WTC11 (cell line): Measurements from ENCODE around the gene RGS9. TPM values are rescaled to one million over a fixed set of nuclear protein-coding genes. Genes with fewer than 3 reads are reported as not detected.

Experiments
- ATAC-seq: fragments of 200-7000 bp; cut with Tn5 transposase; 2 replicates; pipeline ENCODE4 v1.10.0; 2021; ENCODE audit warnings: mild to moderate bottlenecking, moderate library complexity
- CTCF ChIA-PET: fragments of 300-600 bp; sonication (Branson Sonifier 250); formaldehyde crosslinking; loops from one replicate; lab custom pipeline; 2021; ENCODE audit warnings: antibody characterized with exemption; lab: Charles Lee
- POLR2A ChIA-PET: fragments of 350-600 bp; sonication (Branson Sonifier 250); formaldehyde crosslinking; loops from one replicate; lab custom pipeline; 2021; ENCODE audit warnings: antibody characterized with exemption; lab: Charles Lee
- DNase-seq: peaks from one replicate; pipeline ENCODE4 v3.0.0; 2021; ENCODE audit warnings: low spot score
- H3K27ac Mint-ChIP-seq: 2 replicates; pipeline ENCODE4 v1.8.0; 2021; ENCODE audit warnings: mixed read lengths
- H3K27me3 Mint-ChIP-seq: 2 replicates; pipeline ENCODE4 v1.8.0; 2021; ENCODE audit warnings: low read depth, mild to moderate bottlenecking, moderate library complexity, mixed read lengths
- H3K36me3 Mint-ChIP-seq: 2 replicates; pipeline ENCODE4 v1.8.0; 2021; ENCODE audit warnings: mixed read lengths
- H3K4me1 Mint-ChIP-seq: 2 replicates; pipeline ENCODE4 v1.8.0; 2022; ENCODE audit warnings: mixed read lengths
- H3K4me3 Mint-ChIP-seq: 2 replicates; pipeline ENCODE4 v1.8.0; 2021; ENCODE audit warnings: mild to moderate bottlenecking, moderate library complexity, mixed read lengths
- H3K9me3 Mint-ChIP-seq: 2 replicates; pipeline ENCODE4 v1.8.0; 2021; ENCODE audit warnings: mixed read lengths
- CBFB ChIP-seq: sonication (generic); formaldehyde crosslinking; IDR thresholded peaks from 2 replicates; pipeline ENCODE4 v1.8.1; 2022; ENCODE audit warnings: mild to moderate bottlenecking, low read depth, missing genetic modification reagents
- GRHL2 ChIP-seq: fragments of 250-450 bp; sonication (Bioruptor Pico); IDR thresholded peaks from 2 replicates; pipeline ENCODE4 v1.8.0; 2022; ENCODE audit warnings: mild to moderate bottlenecking, moderate library complexity; ENCODE audit not compliant: insufficient replicate concordance, severe bottlenecking
- KAT7 ChIP-seq: sonication (generic); formaldehyde crosslinking; IDR thresholded peaks from 2 replicates; pipeline ENCODE4 v1.8.1; 2023; ENCODE audit warnings: missing genetic modification reagents, mild to moderate bottlenecking, borderline replicate concordance
- NFATC4 ChIP-seq: fragments of 250-450 bp; sonication (Bioruptor Pico); IDR thresholded peaks from 2 replicates; pipeline ENCODE4 v1.9.0; 2021; ENCODE audit warnings: mild to moderate bottlenecking
- NFE2L1 ChIP-seq: sonication (generic); formaldehyde crosslinking; IDR thresholded peaks from 2 replicates; pipeline ENCODE4 v1.8.1; 2023; ENCODE audit warnings: missing genetic modification reagents
- NR1H2 ChIP-seq: sonication (generic); formaldehyde crosslinking; IDR thresholded peaks from 2 replicates; pipeline ENCODE4 v1.9.0; 2021; ENCODE audit warnings: mild to moderate bottlenecking, moderate library complexity, missing genetic modification reagents
- NR2C2 ChIP-seq: sonication (generic); formaldehyde crosslinking; IDR thresholded peaks from 2 replicates; pipeline ENCODE4 v1.8.0; 2022; ENCODE audit warnings: mild to moderate bottlenecking, missing genetic modification reagents
- OVOL2 ChIP-seq: fragments of 250-450 bp; sonication (Bioruptor Pico); IDR thresholded peaks from 2 replicates; pipeline ENCODE4 v1.9.0; 2021; ENCODE audit warnings: mild to moderate bottlenecking, borderline replicate concordance
- SMAD3 ChIP-seq: sonication (generic); formaldehyde crosslinking; IDR thresholded peaks from 2 replicates; pipeline ENCODE4 v1.8.0; 2022; ENCODE audit warnings: missing genetic modification reagents, mild to moderate bottlenecking, borderline replicate concordance
- SMAD4 ChIP-seq: sonication (generic); formaldehyde crosslinking; IDR thresholded peaks from 2 replicates; pipeline ENCODE4 v1.8.0; 2022; ENCODE audit warnings: mild to moderate bottlenecking, missing genetic modification reagents
- SOX15 ChIP-seq: fragments of 250-450 bp; sonication (Bioruptor Pico); IDR thresholded peaks from 2 replicates; pipeline ENCODE4 v1.9.0; 2021; ENCODE audit warnings: mild to moderate bottlenecking
- ZNF396 ChIP-seq: fragments of 250-450 bp; sonication (Bioruptor Pico); IDR thresholded peaks from 2 replicates; pipeline ENCODE4 v1.8.0; 2021; ENCODE audit warnings: mild to moderate bottlenecking, moderate library complexity, borderline replicate concordance
- ZNF671 ChIP-seq: fragments of 250-450 bp; sonication (Bioruptor Pico); IDR thresholded peaks from 2 replicates; pipeline ENCODE4 v1.8.0; 2021; ENCODE audit warnings: mild to moderate bottlenecking
- total RNA-seq: library from RNA; stranded (reverse); gene quantifications from 3 replicates; pipeline ENCODE4 v1.2.3, GENCODE V29; 2021
- TF ChIP-seq, protein P1 (sequence below): sonication (generic); formaldehyde crosslinking; IDR thresholded peaks from 2 replicates; pipeline ENCODE4 v1.8.1; 2022; ENCODE audit warnings: mild to moderate bottlenecking, missing genetic modification reagents, moderate library complexity, borderline replicate concordance
- TF ChIP-seq, protein P2 (sequence below): sonication (generic); formaldehyde crosslinking; IDR thresholded peaks from 2 replicates; pipeline ENCODE4 v1.8.0; 2023; ENCODE audit warnings: missing genetic modification reagents, mild to moderate bottlenecking, borderline replicate concordance
- TF ChIP-seq, protein P3 (sequence below): sonication (generic); formaldehyde crosslinking; IDR thresholded peaks from 2 replicates; pipeline ENCODE4 v1.8.1; 2022; ENCODE audit warnings: low read depth, mild to moderate bottlenecking, moderate library complexity, missing genetic modification reagents, borderline replicate concordance
- TF ChIP-seq, protein P4 (sequence below): fragments of 250-450 bp; sonication (Bioruptor Pico); IDR thresholded peaks from 2 replicates; pipeline ENCODE4 v1.9.0; 2021; ENCODE audit warnings: moderate library complexity, mild to moderate bottlenecking, inconsistent platforms, borderline replicate concordance
- TF ChIP-seq, protein P5 (sequence below): fragments of 250-450 bp; sonication (Bioruptor Pico); IDR thresholded peaks from 2 replicates; pipeline ENCODE4 v1.9.0; 2021; ENCODE audit warnings: mild to moderate bottlenecking, borderline replicate concordance

Gene RGS9
- total RNA-seq, 1 experiment from 2014 or later: 11.3 TPM

DNA sequence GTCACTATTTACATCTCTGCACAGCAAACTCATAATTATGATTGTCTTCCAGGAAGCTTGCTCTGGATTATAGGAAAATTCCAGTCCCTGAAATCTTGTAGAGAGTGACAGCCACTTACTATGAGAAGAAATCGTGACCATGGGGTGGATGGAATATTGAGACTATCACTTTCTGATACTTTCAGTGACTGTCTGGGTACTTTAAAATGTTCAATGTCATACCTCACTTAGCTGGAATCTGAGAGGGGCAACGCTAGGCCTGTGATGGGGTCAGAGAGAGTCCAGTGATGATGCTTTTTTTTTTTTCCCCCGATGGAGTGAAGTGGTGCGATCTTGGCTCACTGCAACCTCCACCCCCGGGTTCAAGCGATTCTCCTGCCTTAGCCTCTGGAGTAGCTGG is 32.2 kb upstream of the RGS9 start (continued):
- TF ChIP-seq, protein P1, sequence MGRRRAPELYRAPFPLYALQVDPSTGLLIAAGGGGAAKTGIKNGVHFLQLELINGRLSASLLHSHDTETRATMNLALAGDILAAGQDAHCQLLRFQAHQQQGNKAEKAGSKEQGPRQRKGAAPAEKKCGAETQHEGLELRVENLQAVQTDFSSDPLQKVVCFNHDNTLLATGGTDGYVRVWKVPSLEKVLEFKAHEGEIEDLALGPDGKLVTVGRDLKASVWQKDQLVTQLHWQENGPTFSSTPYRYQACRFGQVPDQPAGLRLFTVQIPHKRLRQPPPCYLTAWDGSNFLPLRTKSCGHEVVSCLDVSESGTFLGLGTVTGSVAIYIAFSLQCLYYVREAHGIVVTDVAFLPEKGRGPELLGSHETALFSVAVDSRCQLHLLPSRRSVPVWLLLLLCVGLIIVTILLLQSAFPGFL (CRISPR knock-in tag): no peak
- TF ChIP-seq, protein P2, sequence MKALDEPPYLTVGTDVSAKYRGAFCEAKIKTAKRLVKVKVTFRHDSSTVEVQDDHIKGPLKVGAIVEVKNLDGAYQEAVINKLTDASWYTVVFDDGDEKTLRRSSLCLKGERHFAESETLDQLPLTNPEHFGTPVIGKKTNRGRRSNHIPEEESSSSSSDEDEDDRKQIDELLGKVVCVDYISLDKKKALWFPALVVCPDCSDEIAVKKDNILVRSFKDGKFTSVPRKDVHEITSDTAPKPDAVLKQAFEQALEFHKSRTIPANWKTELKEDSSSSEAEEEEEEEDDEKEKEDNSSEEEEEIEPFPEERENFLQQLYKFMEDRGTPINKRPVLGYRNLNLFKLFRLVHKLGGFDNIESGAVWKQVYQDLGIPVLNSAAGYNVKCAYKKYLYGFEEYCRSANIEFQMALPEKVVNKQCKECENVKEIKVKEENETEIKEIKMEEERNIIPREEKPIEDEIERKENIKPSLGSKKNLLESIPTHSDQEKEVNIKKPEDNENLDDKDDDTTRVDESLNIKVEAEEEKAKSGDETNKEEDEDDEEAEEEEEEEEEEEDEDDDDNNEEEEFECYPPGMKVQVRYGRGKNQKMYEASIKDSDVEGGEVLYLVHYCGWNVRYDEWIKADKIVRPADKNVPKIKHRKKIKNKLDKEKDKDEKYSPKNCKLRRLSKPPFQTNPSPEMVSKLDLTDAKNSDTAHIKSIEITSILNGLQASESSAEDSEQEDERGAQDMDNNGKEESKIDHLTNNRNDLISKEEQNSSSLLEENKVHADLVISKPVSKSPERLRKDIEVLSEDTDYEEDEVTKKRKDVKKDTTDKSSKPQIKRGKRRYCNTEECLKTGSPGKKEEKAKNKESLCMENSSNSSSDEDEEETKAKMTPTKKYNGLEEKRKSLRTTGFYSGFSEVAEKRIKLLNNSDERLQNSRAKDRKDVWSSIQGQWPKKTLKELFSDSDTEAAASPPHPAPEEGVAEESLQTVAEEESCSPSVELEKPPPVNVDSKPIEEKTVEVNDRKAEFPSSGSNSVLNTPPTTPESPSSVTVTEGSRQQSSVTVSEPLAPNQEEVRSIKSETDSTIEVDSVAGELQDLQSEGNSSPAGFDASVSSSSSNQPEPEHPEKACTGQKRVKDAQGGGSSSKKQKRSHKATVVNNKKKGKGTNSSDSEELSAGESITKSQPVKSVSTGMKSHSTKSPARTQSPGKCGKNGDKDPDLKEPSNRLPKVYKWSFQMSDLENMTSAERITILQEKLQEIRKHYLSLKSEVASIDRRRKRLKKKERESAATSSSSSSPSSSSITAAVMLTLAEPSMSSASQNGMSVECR (CRISPR knock-in tag): no peak
- no peak for TF ChIP-seq OVOL2 (CRISPR knock-in tag)
- no peak for TF ChIP-seq KAT7
- TF ChIP-seq, protein P3, sequence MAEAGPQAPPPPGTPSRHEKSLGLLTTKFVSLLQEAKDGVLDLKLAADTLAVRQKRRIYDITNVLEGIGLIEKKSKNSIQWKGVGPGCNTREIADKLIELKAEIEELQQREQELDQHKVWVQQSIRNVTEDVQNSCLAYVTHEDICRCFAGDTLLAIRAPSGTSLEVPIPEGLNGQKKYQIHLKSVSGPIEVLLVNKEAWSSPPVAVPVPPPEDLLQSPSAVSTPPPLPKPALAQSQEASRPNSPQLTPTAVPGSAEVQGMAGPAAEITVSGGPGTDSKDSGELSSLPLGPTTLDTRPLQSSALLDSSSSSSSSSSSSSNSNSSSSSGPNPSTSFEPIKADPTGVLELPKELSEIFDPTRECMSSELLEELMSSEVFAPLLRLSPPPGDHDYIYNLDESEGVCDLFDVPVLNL: no peak
- no peak for TF ChIP-seq SMAD3
- no peak for TF ChIP-seq ZNF396

DNA sequence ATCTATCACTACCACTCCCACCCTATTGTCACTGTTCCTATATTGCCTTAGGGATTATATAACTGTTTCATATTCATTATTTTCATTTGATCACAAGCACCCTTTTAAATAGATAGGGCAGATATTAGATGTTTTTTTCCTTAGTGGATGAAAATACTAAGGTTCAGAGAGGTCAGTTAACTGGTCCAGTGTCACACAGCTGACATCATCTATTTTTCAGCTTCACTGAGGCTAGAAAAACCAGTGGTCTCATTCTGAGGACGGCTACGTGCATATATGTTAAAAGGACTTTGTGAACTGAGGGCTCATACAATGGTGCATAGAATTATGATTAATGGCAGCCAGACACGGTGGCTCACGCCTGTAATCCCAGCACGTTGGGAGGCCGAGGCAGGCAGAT is 29.0 kb upstream of the RGS9 start:
- CTCF ChIA-PET: no interaction called here
- POLR2A ChIA-PET: no interaction called here
- H3K4me3 Mint-ChIP-seq: no peak overlapping the region
- TF ChIP-seq, protein P2 (CRISPR knock-in tag): no peak
- TF ChIP-seq, protein P4, sequence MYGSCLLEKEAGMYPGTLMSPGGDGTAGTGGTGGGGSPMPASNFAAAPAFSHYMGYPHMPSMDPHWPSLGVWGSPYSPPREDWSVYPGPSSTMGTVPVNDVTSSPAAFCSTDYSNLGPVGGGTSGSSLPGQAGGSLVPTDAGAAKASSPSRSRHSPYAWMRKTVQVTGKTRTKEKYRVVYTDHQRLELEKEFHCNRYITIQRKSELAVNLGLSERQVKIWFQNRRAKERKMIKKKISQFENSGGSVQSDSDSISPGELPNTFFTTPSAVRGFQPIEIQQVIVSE (CRISPR knock-in tag): no peak
- TF ChIP-seq NR2C2 (CRISPR knock-in tag) (no peak), OVOL2 (CRISPR knock-in tag) (no peak), CBFB (CRISPR knock-in tag) (no peak), NFATC4 (no peak), ZNF671 (no peak), SMAD4 (CRISPR knock-in tag) (no peak), NR1H2 (CRISPR knock-in tag) (no peak), GRHL2 (no peak), NFE2L1 (CRISPR knock-in tag) (no peak), SOX15 (CRISPR knock-in tag) (no peak)
- TF ChIP-seq, protein P3: no peak
- TF ChIP-seq, protein P5, sequence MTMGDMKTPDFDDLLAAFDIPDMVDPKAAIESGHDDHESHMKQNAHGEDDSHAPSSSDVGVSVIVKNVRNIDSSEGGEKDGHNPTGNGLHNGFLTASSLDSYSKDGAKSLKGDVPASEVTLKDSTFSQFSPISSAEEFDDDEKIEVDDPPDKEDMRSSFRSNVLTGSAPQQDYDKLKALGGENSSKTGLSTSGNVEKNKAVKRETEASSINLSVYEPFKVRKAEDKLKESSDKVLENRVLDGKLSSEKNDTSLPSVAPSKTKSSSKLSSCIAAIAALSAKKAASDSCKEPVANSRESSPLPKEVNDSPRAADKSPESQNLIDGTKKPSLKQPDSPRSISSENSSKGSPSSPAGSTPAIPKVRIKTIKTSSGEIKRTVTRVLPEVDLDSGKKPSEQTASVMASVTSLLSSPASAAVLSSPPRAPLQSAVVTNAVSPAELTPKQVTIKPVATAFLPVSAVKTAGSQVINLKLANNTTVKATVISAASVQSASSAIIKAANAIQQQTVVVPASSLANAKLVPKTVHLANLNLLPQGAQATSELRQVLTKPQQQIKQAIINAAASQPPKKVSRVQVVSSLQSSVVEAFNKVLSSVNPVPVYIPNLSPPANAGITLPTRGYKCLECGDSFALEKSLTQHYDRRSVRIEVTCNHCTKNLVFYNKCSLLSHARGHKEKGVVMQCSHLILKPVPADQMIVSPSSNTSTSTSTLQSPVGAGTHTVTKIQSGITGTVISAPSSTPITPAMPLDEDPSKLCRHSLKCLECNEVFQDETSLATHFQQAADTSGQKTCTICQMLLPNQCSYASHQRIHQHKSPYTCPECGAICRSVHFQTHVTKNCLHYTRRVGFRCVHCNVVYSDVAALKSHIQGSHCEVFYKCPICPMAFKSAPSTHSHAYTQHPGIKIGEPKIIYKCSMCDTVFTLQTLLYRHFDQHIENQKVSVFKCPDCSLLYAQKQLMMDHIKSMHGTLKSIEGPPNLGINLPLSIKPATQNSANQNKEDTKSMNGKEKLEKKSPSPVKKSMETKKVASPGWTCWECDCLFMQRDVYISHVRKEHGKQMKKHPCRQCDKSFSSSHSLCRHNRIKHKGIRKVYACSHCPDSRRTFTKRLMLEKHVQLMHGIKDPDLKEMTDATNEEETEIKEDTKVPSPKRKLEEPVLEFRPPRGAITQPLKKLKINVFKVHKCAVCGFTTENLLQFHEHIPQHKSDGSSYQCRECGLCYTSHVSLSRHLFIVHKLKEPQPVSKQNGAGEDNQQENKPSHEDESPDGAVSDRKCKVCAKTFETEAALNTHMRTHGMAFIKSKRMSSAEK: no peak

More for the DNA sequence above, 29.0 kb upstream of the RGS9 start:
- Mint-ChIP-seq H3K27me3 (no peaks in the 10 kb centered on the region), H3K4me1 (peaks cover 5% of the 10 kb centered on the region), H3K9me3 (peaks cover 14% of the 10 kb centered on the region), H3K27ac (no peak overlapping the region), H3K36me3 (peaks cover 9% of the 10 kb centered on the region)
- ATAC-seq (no peak), DNase-seq (no peak)
